HEK293T (cell line): ENCODE data around the gene MMP20.

Experiments
- ARNT ChIP-seq: fragments of 450-650 bp; IDR thresholded peaks from 2 replicates; pipeline ENCODE4 v1.6.1; 2017; ENCODE audit warnings: mild to moderate bottlenecking
- BHLHE40 ChIP-seq: fragments of 450-650 bp; IDR thresholded peaks from 2 replicates; pipeline ENCODE4 v1.6.1; 2016; ENCODE audit warnings: mild to moderate bottlenecking, moderate library complexity, borderline replicate concordance
- CTBP1 ChIP-seq: fragments of 450-650 bp; IDR thresholded peaks from 2 replicates; pipeline ENCODE4 v1.6.1; 2016; ENCODE audit warnings: borderline replicate concordance
- FOXA1 ChIP-seq: fragments of 450-650 bp; IDR thresholded peaks from 2 replicates; pipeline ENCODE4 v1.6.1; 2016; ENCODE audit warnings: mild to moderate bottlenecking
- FOXK2 ChIP-seq: fragments of 450-650 bp; IDR thresholded peaks from 2 replicates; pipeline ENCODE4 v1.6.1; 2016; ENCODE audit warnings: mild to moderate bottlenecking
- L3MBTL2 ChIP-seq: fragments of 450-650 bp; conservative IDR thresholded peaks from 2 replicates; pipeline ENCODE4 v1.6.1; 2016; ENCODE audit warnings: mild to moderate bottlenecking
- LEF1 ChIP-seq: fragments of 450-650 bp; IDR thresholded peaks from 2 replicates; pipeline ENCODE4 v1.6.1; 2017; ENCODE audit warnings: mild to moderate bottlenecking, borderline replicate concordance
- PKNOX1 ChIP-seq: fragments of 450-650 bp; IDR thresholded peaks from 2 replicates; pipeline ENCODE4 v1.6.1; 2016
- SP1 ChIP-seq: fragments of 450-650 bp; IDR thresholded peaks from 2 replicates; pipeline ENCODE4 v1.6.1; 2017
- ZNF384 ChIP-seq: fragments of 450-650 bp; IDR thresholded peaks from 2 replicates; pipeline ENCODE4 v1.6.1; 2016

- TF ChIP-seq PKNOX1, result no peak
- TF ChIP-seq FOXA1, result no peak
- no peak for TF ChIP-seq ARNT
- TF ChIP-seq BHLHE40, result no peak
- no peak for TF ChIP-seq CTBP1
- TF ChIP-seq FOXK2, result no peak
- TF ChIP-seq LEF1, result no peak
- TF ChIP-seq ZNF384, result no peak
- no peak for TF ChIP-seq SP1
- TF ChIP-seq L3MBTL2, result no peak
Observed at GRCh38 chr11:102625177-102625576, at the start of gene MMP20.
